ENCODE results near the gene IGFBP1. TPM values are rescaled to one million over a fixed set of nuclear protein-coding genes. Genes with fewer than 3 reads are reported as not detected.
"Not testable (repeated sequence)": the region's sequence is repeated elsewhere in the genome, so short reads cannot be mapped to it uniquely, and the experiment has no call there.

IGFBP1 gene
- polyA plus RNA-seq, 1 donor: 0.16 TPM

- no peak for DNase-seq (ENCODE audit: low read depth)
Observed at GRCh38 chr7:45937301-45937700, 49.0 kb downstream of the IGFBP1 start.

DNA sequence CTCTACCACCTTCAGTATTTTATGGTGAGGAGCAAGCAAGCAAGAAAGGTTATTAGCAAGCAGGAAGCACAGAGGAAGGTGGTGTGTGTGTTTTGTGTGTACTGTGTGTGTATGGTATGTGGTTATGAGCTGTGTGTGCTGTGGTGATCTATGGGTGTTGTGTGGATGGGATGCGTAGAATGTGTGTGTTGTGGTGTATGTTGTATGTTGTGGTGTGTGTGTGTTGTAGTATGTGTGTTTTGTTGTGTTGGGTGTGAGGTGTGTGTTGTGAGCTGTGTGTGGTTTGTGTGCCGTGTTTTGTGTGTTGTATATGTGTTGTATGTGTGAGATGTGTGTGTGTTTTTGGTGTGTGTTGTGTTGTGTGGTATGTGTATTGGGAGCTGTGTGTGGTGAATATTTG lies 49.6 kb downstream of the IGFBP1 start:
- DNase-seq (ENCODE audit: low read depth): no peak

DNA sequence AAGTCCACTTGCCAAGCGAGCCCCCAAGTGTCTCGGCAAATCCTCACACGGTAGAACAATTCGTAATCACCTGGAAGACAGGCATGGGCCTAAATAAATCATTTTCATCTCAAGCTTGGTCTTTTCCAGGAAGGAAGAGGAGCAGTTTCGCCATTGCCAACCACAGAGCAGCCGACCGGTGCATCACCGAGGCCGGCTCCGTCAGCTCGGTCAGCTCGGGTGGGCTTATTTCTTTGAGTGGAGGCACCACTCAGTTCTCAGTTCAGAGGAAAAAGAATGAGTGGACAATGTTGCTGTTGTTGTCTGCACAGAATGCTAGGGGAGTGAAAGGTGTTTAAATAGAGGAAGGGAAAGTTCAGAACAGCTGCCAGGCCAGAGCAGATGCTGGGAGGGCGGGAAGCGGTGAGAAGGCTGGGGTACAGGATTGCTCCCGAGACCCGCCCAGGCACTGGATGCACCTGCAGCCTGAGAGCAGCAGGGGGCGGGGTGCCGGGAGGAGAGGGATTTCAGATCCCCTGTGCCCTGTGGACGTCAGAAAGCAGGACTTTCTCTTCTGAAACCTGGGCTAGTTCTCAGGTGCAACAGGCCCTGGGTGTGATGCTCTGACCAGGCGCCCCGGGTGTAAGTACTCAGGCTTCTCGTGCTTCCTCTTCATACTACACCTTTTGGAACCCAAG lies 50.5 kb downstream of the IGFBP1 start:
- DNase-seq (ENCODE audit: low read depth): no peak

GRCh38 chr7:45939574-45939973 lies 51.3 kb downstream of the IGFBP1 start:
- no peak for DNase-seq (ENCODE audit: low read depth)

- DNase-seq (ENCODE audit: low read depth): not testable (repeated sequence)
Observed at GRCh38 chr7:45940237-45940781, 52.0 kb downstream of the IGFBP1 start.

DNA sequence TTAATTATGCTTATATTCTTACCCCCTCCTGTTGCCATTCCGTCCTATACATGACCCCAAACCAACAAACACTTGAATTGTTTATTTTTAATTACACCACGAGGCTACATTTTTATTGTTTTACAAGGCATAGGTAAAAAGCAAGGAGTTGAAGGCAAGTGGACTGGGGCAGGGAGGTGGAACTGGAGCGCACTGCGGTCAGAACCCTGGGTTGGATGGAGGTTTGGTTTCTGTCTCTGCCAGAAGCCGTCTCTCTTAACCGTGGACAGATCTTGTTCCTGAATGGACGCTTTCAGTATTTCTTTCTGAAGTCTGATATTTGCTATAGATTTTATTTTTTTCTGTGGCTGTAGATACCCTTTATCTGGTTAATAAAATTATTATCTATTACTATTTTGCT lies 52.7 kb downstream of the IGFBP1 start:
- DNase-seq (ENCODE audit: low read depth): no peak

Other genes starting within 250 kb of the IGFBP1 start
- gene CCDC201, start 15.4 kb upstream of the IGFBP1 start, polyA plus RNA-seq (ENCODE audit: insufficient read length): not detected
- gene IGFBP3, start 32.8 kb downstream of the IGFBP1 start, polyA plus RNA-seq (ENCODE audit: insufficient read length): 225 TPM

Data from forelimb muscle (tissue), 1 donor.